ELR (cell line): ENCODE results near the gene ACE.

ENCODE experiments used
- DNase-seq: peaks from one replicate; pipeline ENCODE4 v3.0.0-alpha.2; 2015; ENCODE audit warnings: low read depth

Gene ACE

DNA sequence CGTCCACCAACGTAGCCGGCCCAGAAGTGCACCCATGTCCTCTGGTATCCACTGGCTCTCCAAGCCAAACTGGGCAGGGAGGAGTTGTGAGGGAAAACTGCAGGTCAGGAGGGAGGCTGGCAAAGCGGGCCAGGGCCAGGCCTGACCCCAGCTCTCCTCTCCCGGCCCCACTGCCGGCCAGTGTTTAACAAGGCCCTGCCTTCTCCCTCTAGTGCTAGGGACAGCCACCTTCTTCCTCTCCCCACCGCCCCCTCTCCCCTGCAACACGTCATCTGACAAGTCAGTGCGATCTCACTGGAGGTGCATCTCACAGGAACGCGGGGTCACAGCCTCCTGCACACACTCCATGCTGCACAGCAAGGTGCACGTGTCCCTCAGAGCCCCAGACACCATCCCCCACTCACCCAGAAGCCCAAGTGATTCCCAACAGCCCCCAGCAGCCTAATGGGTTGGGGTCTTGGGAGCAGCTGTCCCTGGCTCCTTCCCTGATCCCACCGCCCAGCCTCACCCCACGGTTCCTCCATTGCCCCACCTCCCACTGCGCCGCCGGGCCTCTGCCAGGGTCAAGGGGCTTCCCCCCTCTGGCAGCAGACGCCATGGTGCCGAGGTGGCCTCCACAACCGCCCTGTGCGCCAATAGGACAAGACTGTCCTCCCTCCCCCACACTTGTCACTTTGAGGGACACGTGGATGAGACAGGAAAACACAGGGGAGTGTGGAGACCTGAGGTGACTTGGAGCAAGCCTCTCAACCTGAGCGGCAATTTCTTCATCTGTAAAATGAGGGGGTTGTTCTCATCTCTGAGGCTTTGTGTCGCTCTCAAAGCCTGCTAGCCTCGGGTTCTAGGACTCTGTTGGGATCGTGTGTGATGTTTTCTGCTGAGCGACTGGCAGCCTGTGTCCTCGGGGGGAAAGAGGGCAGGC is 1.1 kb upstream of the ACE start:
- no peak for DNase-seq

DNA sequence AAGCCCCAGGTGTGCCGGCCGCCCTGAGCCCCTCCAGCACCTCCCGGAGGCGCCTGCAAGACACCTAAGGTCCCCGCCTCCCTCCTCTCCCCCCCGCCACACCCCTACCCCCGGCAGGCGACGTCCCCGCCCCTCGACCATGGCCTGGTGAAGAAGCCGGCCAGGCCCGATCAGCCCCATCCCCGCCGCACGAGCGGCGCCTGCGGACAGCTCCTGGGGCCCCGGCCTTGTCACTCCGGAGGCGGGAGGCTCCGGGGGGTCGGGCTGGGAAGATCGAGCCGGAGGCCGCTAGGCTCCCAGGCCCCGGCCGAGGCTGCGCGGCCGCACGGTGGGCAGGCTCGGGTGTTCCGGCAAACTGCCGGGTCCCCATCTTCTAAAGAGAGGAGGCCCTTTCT is 405 bp upstream of the ACE start:
- peak; percentile 18 for DNase-seq

DNA sequence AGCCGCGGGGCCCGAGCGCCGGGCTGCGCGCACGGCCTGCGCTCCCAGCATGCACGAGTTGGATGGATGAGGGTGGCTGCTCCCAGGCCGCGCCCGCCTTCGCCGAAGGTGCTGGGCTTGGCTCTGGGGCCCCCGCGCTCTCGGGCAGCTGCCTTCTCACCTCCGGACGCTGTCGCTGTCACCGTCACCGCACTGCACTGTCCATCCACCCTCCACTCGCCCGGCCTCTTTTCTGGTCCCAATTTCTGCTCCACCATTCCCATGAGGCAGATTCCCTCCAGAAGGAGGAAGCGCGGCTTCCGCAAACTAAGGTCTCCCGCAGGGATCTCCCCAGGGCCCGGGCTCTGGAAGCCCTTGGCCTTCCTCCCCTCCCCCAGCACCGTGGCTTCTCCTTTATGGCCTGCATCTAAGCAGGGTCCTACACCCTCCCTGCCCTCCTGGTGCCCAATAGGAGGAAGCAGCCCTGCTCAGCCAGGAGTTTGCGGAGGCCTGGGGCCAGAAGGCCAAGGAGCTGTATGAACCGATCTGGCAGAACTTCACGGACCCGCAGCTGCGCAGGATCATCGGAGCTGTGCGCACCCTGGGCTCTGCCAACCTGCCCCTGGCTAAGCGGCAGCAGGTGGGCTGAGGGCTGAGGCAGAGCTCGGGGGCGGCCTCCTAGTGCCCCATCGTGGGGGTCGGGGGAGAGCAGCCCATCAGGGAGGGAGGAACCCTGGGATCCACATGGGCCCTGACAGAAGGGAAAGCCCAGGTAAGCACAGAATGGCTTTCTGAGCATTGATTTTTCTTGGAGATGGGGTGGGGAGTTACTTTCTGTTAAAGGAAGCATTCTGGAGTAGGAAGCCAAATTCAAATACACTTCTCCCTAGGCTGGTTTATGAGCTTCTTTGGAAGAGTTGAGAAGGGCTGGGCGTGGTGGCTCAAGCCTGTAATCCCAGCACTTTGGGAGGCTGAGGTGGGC is 899 bp downstream of the ACE start:
- no peak for DNase-seq

DNA sequence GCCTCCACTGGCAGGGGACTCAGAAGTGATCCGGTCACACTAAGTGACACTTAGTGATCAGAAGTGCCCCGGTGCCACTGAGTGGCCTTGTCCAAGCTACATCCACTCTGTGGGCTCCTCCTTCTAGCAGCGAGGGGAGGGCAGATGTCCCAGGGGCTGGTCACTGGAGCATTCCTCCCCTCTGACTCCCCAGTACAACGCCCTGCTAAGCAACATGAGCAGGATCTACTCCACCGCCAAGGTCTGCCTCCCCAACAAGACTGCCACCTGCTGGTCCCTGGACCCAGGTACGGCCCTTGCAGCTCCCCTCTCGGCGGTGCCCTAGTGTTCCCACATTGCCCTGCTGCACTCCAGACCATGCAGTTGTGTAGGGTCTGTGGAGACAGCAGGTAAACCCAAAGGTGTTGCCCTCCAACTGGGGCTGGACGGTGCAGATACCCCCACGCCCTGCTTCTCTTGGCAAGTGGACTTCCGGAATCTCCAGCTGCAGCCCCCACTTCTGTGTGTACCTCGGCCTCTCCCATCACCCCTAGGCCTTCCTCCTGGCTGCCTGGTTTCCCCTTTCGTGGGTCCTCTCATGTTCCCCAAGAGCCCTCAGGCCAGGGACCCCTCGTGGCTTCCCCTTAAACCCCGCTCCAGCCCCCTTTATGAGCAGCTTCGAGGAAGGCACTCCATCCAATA is 2.1 kb downstream of the ACE start:
- DNase-seq = peak; percentile 97

DNA sequence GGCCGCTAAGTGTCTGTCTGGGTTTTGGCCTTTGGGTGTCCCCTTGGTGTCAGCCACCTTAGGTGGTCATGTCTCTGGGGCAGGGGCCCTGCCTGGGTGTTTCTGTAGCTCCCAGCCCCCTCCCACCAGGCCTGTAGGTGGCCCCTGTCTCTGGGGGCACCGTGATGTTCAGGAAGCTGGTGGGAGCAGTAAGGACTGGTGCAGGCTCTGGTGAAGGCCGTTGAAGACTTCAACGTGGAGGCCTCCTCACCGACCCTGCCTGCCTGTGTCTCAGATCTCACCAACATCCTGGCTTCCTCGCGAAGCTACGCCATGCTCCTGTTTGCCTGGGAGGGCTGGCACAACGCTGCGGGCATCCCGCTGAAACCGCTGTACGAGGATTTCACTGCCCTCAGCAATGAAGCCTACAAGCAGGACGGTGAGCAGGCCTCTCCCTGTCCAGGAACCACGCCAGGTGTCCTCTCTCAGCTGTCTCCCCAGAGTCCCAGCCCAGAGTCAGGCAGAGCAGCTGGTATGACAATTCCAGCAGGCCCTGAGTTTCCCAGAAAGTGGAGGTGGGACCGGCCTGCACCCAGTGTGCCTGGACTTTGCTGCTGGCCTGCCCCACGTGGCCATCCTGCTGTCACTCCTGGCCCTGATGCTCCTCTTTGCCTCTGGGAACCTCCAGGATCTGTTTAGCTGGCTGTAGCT is 2.8 kb downstream of the ACE start:
- DNase-seq = no peak

DNA sequence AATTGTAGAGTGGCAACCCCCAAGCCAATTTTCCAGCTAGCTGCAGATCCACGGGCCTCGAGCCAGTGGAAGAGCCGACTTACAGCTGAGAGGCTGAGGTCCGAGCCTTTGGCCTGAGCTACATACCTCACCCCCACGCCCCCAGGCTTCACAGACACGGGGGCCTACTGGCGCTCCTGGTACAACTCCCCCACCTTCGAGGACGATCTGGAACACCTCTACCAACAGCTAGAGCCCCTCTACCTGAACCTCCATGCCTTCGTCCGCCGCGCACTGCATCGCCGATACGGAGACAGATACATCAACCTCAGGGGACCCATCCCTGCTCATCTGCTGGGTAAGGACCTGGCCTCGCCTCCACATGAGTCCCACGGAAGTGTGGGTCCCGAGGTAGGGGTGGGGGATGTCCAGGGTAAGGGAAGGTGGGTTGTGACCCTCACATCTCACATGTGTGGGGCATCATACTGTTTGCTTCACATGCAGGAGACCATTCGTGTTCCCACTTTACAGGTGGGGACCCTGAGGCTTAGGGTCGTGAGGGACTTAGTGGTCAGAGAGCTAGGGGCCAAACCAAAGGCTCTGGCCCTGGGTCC is 3.4 kb downstream of the ACE start:
- no peak for DNase-seq

DNA sequence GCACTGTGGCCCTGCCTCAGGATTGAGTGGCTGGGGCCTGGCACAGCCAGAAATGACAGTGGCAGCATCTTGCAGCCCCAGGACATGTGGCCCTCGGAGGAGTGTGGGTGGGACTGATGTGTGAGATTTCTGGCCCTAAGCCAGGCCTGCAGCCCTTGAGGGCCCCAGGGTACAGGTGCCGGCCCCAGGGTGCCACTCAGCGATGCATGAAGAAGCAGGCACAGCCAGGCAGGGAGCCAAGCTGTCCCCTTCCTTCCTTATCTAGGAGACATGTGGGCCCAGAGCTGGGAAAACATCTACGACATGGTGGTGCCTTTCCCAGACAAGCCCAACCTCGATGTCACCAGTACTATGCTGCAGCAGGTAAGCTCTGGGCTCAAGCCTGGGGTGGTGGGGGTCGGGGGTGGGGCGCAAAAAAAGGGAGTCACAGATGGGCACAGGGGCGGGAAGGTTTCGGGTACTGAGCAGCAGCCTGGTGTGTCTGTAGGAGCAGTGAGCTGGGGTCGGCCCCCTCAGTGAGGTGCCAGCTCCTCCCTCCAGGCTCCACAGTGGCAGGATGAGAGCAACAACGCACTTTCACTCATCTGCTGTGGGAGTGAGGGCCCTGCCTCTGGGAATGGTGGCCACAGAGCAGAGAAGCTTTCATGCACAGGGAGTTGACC is 4.1 kb downstream of the ACE start:
- no peak for DNase-seq

DNA sequence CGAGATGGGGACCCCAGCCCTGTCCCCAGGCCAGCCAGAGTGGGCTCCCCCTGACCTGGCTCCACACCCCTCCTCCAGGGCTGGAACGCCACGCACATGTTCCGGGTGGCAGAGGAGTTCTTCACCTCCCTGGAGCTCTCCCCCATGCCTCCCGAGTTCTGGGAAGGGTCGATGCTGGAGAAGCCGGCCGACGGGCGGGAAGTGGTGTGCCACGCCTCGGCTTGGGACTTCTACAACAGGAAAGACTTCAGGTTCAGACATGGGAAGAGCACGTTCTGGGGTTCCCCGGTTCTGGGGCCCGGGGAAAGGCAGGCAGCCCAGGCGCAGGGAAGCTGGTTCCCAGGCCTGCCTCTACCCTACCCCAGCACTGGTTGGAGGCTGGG is 4.6 kb downstream of the ACE start:
- DNase-seq = no peak

DNA sequence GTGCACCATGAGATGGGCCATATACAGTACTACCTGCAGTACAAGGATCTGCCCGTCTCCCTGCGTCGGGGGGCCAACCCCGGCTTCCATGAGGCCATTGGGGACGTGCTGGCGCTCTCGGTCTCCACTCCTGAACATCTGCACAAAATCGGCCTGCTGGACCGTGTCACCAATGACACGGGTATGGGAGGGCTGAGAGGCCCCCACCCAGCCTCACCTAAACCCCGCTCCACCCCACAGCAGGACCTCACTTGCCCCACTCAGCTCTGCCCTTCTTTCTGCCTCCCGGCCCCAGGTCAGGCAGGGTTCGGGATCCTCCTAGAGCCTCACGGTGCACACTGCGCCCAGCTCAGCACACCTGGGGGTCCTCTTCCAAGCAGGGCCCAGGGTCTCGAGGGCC is 5.6 kb downstream of the ACE start:
- DNase-seq = no peak

DNA sequence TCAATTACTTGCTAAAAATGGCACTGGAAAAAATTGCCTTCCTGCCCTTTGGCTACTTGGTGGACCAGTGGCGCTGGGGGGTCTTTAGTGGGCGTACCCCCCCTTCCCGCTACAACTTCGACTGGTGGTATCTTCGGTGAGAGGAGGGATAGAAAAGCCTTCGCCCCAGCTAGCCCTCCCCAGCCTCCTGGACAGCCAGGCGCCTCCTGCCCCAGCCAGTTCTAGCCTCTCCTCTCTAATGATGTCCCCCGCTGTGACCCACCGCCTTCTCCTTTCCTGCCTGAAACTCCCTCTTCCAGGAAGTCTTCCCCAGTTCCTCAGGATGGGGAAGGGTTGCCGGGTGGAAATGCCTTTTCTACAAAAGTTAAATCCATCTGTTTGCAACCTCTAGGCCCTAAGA is 6.2 kb downstream of the ACE start:
- DNase-seq = no peak

DNA sequence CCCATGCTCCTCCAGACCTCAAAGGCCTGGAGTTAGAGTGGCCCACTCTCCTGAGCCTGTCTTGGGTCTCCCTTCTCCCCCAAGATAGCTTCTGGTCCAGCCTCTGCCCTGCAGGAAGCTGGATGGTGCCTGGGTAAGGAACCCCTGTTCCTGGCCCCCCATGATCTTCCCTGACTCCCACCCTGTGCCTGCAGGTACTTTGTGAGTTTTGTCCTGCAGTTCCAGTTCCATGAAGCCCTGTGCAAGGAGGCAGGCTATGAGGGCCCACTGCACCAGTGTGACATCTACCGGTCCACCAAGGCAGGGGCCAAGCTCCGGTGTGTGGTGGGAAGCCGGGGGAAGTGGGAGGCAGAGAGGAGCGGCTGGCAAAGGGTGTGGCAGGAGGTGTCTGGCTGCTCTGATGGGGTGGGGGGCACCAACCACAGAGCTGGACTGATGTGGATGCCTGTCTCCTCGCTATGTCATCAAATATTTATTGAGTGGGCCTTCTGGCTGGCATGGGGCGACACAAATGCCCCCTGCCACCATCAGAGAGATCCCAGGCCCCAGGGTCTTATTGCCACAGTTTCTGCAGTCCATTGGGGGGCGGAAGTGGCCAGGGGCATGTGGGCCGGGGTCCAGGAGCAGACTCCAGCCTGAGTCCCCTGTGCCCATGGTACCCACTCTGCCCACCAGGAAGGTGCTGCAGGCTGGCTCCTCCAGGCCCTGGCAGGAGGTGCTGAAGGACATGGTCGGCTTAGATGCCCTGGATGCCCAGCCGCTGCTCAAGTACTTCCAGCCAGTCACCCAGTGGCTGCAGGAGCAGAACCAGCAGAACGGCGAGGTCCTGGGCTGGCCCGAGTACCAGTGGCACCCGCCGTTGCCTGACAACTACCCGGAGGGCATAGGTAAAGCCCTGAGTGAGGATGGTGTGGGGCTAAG is 7.1 kb downstream of the ACE start:
- no peak for DNase-seq

DNA sequence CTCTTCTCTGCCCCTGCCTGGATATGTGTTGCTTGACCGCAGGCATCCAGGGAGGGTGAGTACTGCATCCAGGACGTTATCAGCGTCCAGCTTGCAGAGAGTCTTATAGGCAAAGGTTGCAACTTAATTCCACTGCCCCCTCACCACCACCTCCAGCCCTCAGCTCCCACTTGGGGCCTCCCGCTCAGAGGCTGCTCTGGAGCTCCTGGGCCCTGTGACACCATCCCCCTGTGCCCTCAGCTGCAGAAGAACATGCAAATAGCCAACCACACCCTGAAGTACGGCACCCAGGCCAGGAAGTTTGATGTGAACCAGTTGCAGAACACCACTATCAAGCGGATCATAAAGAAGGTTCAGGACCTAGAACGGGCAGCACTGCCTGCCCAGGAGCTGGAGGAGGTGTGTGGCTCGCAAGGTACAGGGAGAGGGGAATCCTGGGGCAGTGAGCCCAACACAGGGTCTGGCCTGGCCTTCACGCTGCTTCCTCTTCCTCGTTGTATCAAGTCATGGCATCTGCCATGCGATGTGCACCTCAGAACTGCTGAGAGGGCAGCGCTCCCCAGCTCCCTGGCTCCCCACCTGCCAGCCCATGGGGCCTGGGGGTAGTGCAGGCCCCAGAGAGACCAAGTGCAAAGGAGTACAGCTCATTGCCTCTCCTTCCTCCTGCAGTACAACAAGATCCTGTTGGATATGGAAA is 9.6 kb downstream of the ACE start:
- DNase-seq = no peak

DNA sequence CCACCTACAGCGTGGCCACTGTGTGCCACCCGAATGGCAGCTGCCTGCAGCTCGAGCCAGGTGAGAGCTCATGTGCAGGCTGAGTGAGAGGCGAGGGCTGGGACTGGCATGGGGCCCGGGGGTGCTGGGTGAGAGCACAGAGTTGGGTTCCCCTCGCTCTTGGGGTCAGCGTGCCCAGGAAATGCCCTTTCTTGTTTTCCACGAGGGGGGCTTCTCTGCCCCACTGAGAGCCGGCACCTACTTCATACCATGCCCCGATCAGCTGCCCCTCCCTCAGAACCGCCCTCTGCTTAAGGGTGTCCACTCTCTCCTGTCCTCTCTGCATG is 10.1 kb downstream of the ACE start:
- DNase-seq = no peak

DNA sequence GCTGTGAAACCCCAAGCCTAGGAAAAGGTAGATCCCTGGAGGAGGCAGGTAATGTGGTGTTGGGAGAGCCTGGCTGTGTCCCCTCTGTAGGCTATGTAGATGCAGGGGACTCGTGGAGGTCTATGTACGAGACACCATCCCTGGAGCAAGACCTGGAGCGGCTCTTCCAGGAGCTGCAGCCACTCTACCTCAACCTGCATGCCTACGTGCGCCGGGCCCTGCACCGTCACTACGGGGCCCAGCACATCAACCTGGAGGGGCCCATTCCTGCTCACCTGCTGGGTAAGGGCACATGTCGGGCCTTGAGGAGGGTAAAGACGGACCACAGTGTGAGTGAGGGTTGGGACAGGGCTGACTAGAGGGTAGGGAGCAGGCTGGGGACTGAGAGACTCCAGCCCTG is 12.0 kb downstream of the ACE start:
- no peak for DNase-seq

DNA sequence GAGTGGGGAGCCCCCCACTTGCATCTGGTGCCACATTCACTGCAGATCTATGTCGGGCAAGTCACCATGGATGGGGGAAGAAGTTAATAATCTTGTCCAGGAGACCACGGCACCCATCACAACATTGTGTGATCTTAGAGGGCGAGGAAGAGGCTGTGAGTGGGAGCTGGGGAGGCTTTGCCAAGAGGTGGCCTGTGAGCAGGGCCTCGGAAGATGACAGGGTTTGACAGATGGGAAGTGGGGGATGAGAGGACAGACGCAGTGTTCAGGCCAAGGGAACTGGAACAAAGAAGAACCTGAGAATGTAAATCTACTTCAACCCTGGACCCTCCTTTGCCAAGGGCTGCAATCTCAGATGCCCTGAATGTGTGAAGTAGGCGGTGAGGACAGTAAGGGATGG is 12.4 kb downstream of the ACE start:
- DNase-seq = no peak

DNA sequence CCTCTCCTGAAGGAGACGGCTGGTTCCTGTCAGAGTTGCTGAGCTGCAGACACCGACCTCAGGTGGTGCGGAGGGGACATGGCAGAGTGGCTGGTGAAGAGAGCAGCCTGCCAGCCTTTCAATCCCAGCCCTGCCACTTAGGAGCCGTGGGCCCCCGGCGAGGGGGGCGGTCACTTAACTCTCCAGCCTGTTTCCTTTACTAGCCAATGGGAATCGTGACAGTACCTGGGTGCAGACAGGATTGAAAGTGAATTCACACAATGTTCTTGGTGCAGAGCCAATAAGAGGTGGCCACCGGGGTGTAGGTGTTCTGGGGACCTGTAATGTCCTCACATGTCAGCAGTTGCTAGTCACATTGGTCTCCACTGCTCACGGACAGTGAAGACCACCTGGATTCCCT is 13.5 kb downstream of the ACE start:
- no peak for DNase-seq

DNA sequence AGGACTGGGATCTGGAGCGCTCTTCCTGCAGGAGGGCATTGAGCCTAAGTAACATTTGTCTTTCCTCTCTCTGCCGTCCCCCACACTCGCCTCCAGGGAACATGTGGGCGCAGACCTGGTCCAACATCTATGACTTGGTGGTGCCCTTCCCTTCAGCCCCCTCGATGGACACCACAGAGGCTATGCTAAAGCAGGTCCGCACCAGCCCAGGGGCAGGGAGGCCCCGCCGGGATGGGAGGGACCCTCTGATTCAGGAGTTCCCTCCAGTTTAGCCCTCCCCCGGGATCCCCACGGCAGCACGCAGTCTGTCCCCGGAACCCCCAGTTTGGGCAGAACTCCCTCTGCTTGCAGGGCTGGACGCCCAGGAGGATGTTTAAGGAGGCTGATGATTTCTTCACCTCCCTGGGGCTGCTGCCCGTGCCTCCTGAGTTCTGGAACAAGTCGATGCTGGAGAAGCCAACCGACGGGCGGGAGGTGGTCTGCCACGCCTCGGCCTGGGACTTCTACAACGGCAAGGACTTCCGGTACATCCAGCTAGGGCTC is 14.1 kb downstream of the ACE start:
- no peak for DNase-seq

DNA sequence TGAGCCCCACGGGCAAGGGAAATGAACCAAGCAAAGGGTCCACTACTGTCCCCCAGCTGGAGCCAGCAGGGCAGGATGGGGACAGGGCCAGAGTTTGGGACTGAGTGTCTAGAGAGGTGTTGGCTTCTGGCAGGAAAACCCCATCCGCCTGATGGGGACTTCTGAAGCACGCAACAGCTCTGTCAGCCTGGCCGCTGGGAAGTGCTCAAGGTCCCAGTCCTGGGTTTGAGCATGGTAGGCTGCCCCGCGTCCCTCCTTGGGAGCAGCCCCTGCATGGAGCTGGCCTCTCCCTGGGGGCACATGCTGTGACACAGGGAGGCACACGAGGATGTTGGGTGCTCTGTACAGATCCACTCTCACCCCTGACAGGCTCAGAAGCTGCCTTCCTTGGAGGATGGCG is 14.6 kb downstream of the ACE start:
- DNase-seq = no peak

DNA sequence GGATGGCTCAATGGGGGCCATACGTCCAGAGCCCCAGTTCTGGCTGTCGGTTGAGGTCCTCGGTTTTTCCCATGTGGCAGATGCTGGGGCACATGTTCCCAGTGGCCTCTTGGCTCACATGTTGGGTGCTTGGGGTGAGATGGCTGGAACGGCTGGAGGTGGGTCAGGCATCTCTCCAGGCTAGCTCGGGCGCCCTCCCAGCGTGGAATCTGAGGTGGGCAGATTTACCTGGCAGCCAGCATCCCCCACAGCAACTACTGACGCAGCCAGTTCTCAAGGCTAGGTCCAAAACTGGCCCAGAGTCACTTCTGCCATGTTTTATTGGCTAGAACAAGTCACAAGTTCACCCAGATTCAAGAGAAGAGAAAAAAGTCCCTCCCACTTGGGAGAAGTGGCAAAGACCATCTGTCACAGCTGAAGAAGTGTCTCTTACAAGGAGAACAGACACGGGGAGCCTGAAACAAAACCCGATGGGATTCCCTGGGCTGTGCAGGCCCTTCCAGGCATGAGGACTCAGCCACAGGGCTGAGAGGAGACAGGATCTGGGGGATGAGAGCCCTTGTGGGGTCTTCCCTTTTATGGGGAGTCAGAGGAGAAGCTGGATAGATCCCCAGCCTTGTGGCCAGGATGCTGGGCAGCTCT is 15.2 kb downstream of the ACE start:
- DNase-seq = no peak
